ENCODE measurements around the gene PNPLA5.
"Not testable (repeated sequence)": the region's sequence is repeated elsewhere in the genome, so short reads cannot be mapped to it uniquely, and the experiment has no call there.

Gene PNPLA5

GRCh38 chr22:43917521-43917920 lies 25.7 kb upstream of the PNPLA5 start:
- Mint-ChIP-seq H3K27me3 (ENCODE audit: low read depth) (peaks cover 17% of the 10 kb centered on the region), H3K27ac (no peak overlapping the region)

GRCh38 chr22:43911351-43911750 lies 19.5 kb upstream of the PNPLA5 start:
- Mint-ChIP-seq H3K9me3 (no peaks in the 10 kb centered on the region), H3K27me3 (ENCODE audit: low read depth) (peaks cover 31% of the 10 kb centered on the region), H3K36me3 (ENCODE audit: low read depth) (no peaks in the 10 kb centered on the region), H3K27ac (no peak overlapping the region), H3K4me3 (no peak overlapping the region), H3K4me1 (ENCODE audit: low read depth) (no peaks in the 10 kb centered on the region)

More at GRCh38 chr22:43917521-43917920, 25.7 kb upstream of the PNPLA5 start:
- H3K9me3 Mint-ChIP-seq = no peaks in the 10 kb centered on the region
- H3K4me1 Mint-ChIP-seq (ENCODE audit: low read depth) = peaks cover 1% of the 10 kb centered on the region
- H3K36me3 Mint-ChIP-seq (ENCODE audit: low read depth) = no peaks in the 10 kb centered on the region
- H3K4me3 Mint-ChIP-seq = no peak overlapping the region

GRCh38 chr22:43910178-43910695 lies 18.4 kb upstream of the PNPLA5 start:
- H3K4me1 Mint-ChIP-seq (ENCODE audit: low read depth) = no peaks in the 10 kb centered on the region
- H3K27ac Mint-ChIP-seq = no peak overlapping the region
- no peak overlapping the region for H3K4me3 Mint-ChIP-seq
- H3K27me3 Mint-ChIP-seq (ENCODE audit: low read depth) = peaks cover 31% of the 10 kb centered on the region
- no peaks in the 10 kb centered on the region for H3K36me3 Mint-ChIP-seq (ENCODE audit: low read depth)
- no peaks in the 10 kb centered on the region for H3K9me3 Mint-ChIP-seq

- no peaks in the 10 kb centered on the region for H3K4me1 Mint-ChIP-seq (ENCODE audit: low read depth)
- H3K36me3 Mint-ChIP-seq (ENCODE audit: low read depth) = no peaks in the 10 kb centered on the region
- no peaks in the 10 kb centered on the region for H3K9me3 Mint-ChIP-seq
- peaks cover 31% of the 10 kb centered on the region for H3K27me3 Mint-ChIP-seq (ENCODE audit: low read depth)
- H3K4me3 Mint-ChIP-seq = no peak overlapping the region
- H3K27ac Mint-ChIP-seq = no peak overlapping the region
Observed at GRCh38 chr22:43909708-43910107, 17.9 kb upstream of the PNPLA5 start.

GRCh38 chr22:43905681-43906080 lies 13.9 kb upstream of the PNPLA5 start:
- H3K27me3 Mint-ChIP-seq (ENCODE audit: low read depth) = peaks cover 5% of the 10 kb centered on the region
- no peaks in the 10 kb centered on the region for H3K9me3 Mint-ChIP-seq
- no peak overlapping the region for H3K4me3 Mint-ChIP-seq
- H3K36me3 Mint-ChIP-seq (ENCODE audit: low read depth) = no peaks in the 10 kb centered on the region
- H3K27ac Mint-ChIP-seq = no peak overlapping the region
- no peaks in the 10 kb centered on the region for H3K4me1 Mint-ChIP-seq (ENCODE audit: low read depth)

- H3K27ac Mint-ChIP-seq; H3K9me3 Mint-ChIP-seq; H3K36me3 Mint-ChIP-seq (ENCODE audit: low read depth); H3K4me1 Mint-ChIP-seq (ENCODE audit: low read depth); H3K27me3 Mint-ChIP-seq (ENCODE audit: low read depth); H3K4me3 Mint-ChIP-seq: not testable (repeated sequence)
Observed at GRCh38 chr22:43904412-43904811, 12.6 kb upstream of the PNPLA5 start.

GRCh38 chr22:43903033-43903432 lies 11.2 kb upstream of the PNPLA5 start:
- H3K9me3 Mint-ChIP-seq; H3K27ac Mint-ChIP-seq; H3K36me3 Mint-ChIP-seq (ENCODE audit: low read depth); H3K4me3 Mint-ChIP-seq; H3K27me3 Mint-ChIP-seq (ENCODE audit: low read depth); H3K4me1 Mint-ChIP-seq (ENCODE audit: low read depth): not testable (repeated sequence)

GRCh38 chr22:43901976-43902643 lies 10.3 kb upstream of the PNPLA5 start:
- Mint-ChIP-seq H3K36me3 (ENCODE audit: low read depth) (no peaks in the 10 kb centered on the region), H3K27me3 (ENCODE audit: low read depth) (no peaks in the 10 kb centered on the region), H3K27ac (no peak overlapping the region), H3K9me3 (no peaks in the 10 kb centered on the region), H3K4me3 (no peak overlapping the region), H3K4me1 (ENCODE audit: low read depth) (no peaks in the 10 kb centered on the region)

GRCh38 chr22:43900206-43900605 lies 8.4 kb upstream of the PNPLA5 start:
- H3K27me3 Mint-ChIP-seq (ENCODE audit: low read depth) = no peaks in the 10 kb centered on the region
- H3K4me1 Mint-ChIP-seq (ENCODE audit: low read depth) = no peaks in the 10 kb centered on the region
- no peaks in the 10 kb centered on the region for H3K36me3 Mint-ChIP-seq (ENCODE audit: low read depth)
- H3K9me3 Mint-ChIP-seq = no peaks in the 10 kb centered on the region
- no peak overlapping the region for H3K4me3 Mint-ChIP-seq
- H3K27ac Mint-ChIP-seq = no peak overlapping the region

GRCh38 chr22:43897751-43898261 lies 6.0 kb upstream of the PNPLA5 start:
- H3K9me3 Mint-ChIP-seq = no peaks in the 10 kb centered on the region
- H3K27me3 Mint-ChIP-seq (ENCODE audit: low read depth) = peaks cover 7% of the 10 kb centered on the region
- no peak overlapping the region for H3K4me3 Mint-ChIP-seq
- H3K27ac Mint-ChIP-seq = no peak overlapping the region
- H3K36me3 Mint-ChIP-seq (ENCODE audit: low read depth) = no peaks in the 10 kb centered on the region
- H3K4me1 Mint-ChIP-seq (ENCODE audit: low read depth) = no peaks in the 10 kb centered on the region

- Mint-ChIP-seq H3K4me3 (no peak overlapping the region), H3K36me3 (ENCODE audit: low read depth) (no peaks in the 10 kb centered on the region), H3K9me3 (no peaks in the 10 kb centered on the region), H3K27me3 (ENCODE audit: low read depth) (peaks cover 18% of the 10 kb centered on the region), H3K27ac (no peak overlapping the region), H3K4me1 (ENCODE audit: low read depth) (no peaks in the 10 kb centered on the region)
Observed at GRCh38 chr22:43895986-43896645, 4.3 kb upstream of the PNPLA5 start.

GRCh38 chr22:43894122-43894521 lies 2.3 kb upstream of the PNPLA5 start:
- H3K36me3 Mint-ChIP-seq (ENCODE audit: low read depth) = no peaks in the 10 kb centered on the region
- peaks cover 30% of the 10 kb centered on the region for H3K27me3 Mint-ChIP-seq (ENCODE audit: low read depth)
- no peak overlapping the region for H3K4me3 Mint-ChIP-seq
- H3K4me1 Mint-ChIP-seq (ENCODE audit: low read depth) = no peaks in the 10 kb centered on the region
- H3K9me3 Mint-ChIP-seq = no peaks in the 10 kb centered on the region
- H3K27ac Mint-ChIP-seq = no peak overlapping the region

- Mint-ChIP-seq H3K36me3 (ENCODE audit: low read depth) (no peaks in the 10 kb centered on the region), H3K9me3 (no peaks in the 10 kb centered on the region), H3K4me3 (no peak overlapping the region), H3K27ac (no peak overlapping the region), H3K27me3 (ENCODE audit: low read depth) (peaks cover 35% of the 10 kb centered on the region), H3K4me1 (ENCODE audit: low read depth) (no peaks in the 10 kb centered on the region)
Observed at GRCh38 chr22:43893266-43893665, 1.5 kb upstream of the PNPLA5 start.

GRCh38 chr22:43892183-43892894 lies 526 bp upstream of the PNPLA5 start:
- Mint-ChIP-seq H3K4me3 (no peak overlapping the region), H3K36me3 (ENCODE audit: low read depth) (no peaks in the 10 kb centered on the region), H3K27me3 (ENCODE audit: low read depth) (peaks cover 38% of the 10 kb centered on the region), H3K27ac (no peak overlapping the region), H3K9me3 (no peaks in the 10 kb centered on the region), H3K4me1 (ENCODE audit: low read depth) (no peaks in the 10 kb centered on the region)

GRCh38 chr22:43890901-43891331 lies 897 bp downstream of the PNPLA5 start:
- H3K9me3 Mint-ChIP-seq = no peaks in the 10 kb centered on the region
- H3K4me1 Mint-ChIP-seq (ENCODE audit: low read depth) = no peaks in the 10 kb centered on the region
- H3K27ac Mint-ChIP-seq = no peak overlapping the region
- H3K27me3 Mint-ChIP-seq (ENCODE audit: low read depth) = peaks cover 38% of the 10 kb centered on the region
- H3K36me3 Mint-ChIP-seq (ENCODE audit: low read depth) = no peaks in the 10 kb centered on the region
- no peak overlapping the region for H3K4me3 Mint-ChIP-seq

All from T-helper 1 cell treated with Interleukin-12 subunit alpha and Interleukin-12 subunit beta and Interleukin-4 antibody, amounts not matched to agents 30 μg/mL and 1 μg/mL, for 36 hours (primary cell).